Effector memory CD4-positive, alpha-beta T cell (primary cell): ENCODE data around the gene CCNDBP1.

Experiments
- DNase-seq, 3 donors: peaks; one replicate each; pipeline ENCODE4 v3.0.0-alpha.2; 2020
- H3K27ac ChIP-seq: 2 replicates; pipeline ENCODE4 v1.7.0; 2013; ENCODE audit warnings: mild to moderate bottlenecking, low read length, moderate library complexity; ENCODE audit not compliant: insufficient read depth, poor library complexity, severe bottlenecking
- H3K27me3 ChIP-seq: replicated peaks from 2 replicates; pipeline ENCODE4 v1.7.0; 2013; ENCODE audit warnings: mild to moderate bottlenecking, low read length; ENCODE audit not compliant: insufficient read depth, control insufficient read depth, poor library complexity, severe bottlenecking
- H3K36me3 ChIP-seq: 2 replicates; pipeline ENCODE4 v1.7.0; 2013; ENCODE audit warnings: mild to moderate bottlenecking, low read length, moderate library complexity; ENCODE audit not compliant: control insufficient read depth, insufficient read depth
- H3K4me1 ChIP-seq: 2 replicates; pipeline ENCODE4 v1.7.0; 2013; ENCODE audit warnings: low read length, mild to moderate bottlenecking; ENCODE audit not compliant: control insufficient read depth, insufficient read depth, poor library complexity, severe bottlenecking
- H3K4me3 ChIP-seq: 2 replicates; pipeline ENCODE4 v1.7.0; 2013; ENCODE audit warnings: low read length, low read depth, mild to moderate bottlenecking; ENCODE audit not compliant: insufficient read depth, poor library complexity, severe bottlenecking
- H3K9me3 ChIP-seq: 2 replicates; pipeline ENCODE4 v1.7.0; 2013; ENCODE audit warnings: mild to moderate bottlenecking, low read length, moderate library complexity; ENCODE audit not compliant: control insufficient read depth

The CCNDBP1 gene

DNA sequence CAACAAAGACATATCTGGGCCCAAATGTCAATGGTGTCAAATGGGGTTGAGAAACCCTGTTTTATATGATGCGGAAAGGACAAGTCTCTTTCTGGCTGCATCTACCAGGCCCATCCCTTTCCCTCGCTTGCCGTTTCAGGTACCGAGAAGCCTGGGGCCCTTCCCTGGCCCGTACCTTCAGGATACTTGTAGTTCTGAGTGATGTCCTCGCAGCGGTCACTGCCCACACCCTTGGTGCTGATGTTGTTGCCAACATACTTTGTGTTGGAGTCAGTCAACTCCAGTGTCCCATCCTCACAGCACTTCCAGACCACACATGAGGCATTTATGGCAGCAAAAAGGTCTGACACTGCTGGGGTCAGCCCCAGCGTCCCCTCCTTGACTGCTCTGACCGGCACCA lies 21.8 kb downstream of the CCNDBP1 start:
- H3K27ac ChIP-seq = no peak overlapping the region
- DNase-seq = no peak
- H3K36me3 ChIP-seq = no peaks in the 10 kb centered on the region
- no peak overlapping the region for H3K4me3 ChIP-seq
- H3K27me3 ChIP-seq = no peaks in the 10 kb centered on the region
- H3K4me1 ChIP-seq = no peaks in the 10 kb centered on the region
- H3K9me3 ChIP-seq = no peaks in the 10 kb centered on the region

DNA sequence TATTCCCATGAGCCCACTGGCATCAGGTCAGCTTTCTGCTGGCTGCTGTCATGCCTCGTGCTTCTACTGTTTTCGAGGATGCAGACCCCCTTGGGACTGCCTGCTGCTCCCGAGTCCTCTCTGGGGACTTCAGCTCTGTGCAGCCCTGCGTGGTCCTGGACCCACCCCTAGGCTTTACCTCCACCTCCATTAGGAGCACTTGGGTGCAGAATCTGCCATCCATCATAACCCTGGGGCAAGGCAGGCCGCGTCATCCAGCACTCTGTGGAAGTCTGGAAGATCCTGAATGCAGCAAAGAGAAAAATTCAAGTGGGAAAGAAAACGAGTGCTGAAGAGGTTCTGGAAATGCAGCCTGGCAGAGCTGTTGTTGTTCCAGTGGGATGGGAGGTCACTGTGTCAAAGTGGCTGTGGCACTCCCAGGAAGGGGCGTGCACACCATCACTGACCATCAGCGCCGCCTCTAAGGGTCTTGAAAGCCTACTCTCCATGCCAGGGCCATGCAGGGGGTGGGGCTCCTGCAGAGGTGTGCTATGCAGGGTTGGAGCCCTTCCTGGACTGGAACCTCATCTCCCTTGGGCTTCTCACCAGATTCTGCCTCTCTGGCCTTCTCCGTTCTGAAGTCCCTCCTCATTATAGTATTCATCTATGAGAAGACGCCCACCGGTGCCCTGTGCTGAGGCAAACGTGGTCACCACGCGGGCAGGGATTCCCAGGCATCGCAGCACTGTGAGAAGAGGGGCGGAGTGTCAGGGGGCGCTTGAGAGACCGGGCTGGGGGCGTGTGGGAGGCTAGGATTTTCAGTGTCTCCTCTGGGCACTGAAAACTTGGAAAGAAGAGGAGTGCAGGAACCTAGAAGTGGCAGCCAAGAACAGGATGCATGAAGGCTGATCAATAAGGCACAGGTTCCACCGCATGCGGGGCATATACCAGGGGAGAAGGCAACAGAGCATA lies 23.1 kb downstream of the CCNDBP1 start:
- H3K27me3 ChIP-seq = no peaks in the 10 kb centered on the region
- H3K4me1 ChIP-seq = no peaks in the 10 kb centered on the region
- no peaks in the 10 kb centered on the region for H3K36me3 ChIP-seq
- no peak for DNase-seq
- no peak overlapping the region for H3K27ac ChIP-seq
- no peak overlapping the region for H3K4me3 ChIP-seq
- H3K9me3 ChIP-seq = no peaks in the 10 kb centered on the region

DNA sequence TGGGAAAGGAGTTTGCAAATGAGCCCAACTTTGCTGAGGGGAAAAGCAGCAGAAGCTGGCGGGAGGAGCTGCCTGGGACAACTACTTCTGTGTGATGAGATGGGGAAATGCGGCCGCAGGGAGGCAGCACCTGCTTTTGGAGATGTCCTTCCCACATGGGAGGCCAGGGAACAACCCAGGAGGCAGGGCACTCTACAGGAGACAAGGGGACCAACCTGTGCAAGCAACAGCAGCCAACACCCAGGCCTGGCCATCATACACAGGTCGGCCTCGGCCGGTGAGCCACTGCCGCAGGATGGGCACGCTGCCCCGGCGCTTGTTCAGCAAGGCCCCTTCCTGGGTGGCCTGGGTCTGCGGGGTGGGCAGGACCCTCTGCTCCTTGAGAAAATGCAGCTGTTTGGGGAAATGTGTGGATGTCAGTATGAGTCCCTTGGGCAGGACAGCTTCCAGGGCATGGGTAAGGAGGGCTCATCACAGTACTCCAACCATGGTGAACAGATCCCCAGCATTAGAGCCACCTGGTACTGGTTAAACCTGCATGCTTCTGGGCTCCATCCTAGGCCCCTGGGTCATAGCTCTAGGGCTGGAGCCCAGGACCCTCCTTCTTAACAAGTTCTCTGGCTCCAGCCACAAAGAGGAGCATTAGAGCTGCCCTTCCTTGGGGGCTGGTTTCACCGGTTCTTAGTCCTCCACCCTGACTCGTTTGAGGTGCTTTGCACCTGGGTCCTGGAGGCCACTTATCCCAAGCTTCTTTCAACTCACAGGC lies 24.0 kb downstream of the CCNDBP1 start:
- H3K27me3 ChIP-seq = no peaks in the 10 kb centered on the region
- DNase-seq = no peak

DNA sequence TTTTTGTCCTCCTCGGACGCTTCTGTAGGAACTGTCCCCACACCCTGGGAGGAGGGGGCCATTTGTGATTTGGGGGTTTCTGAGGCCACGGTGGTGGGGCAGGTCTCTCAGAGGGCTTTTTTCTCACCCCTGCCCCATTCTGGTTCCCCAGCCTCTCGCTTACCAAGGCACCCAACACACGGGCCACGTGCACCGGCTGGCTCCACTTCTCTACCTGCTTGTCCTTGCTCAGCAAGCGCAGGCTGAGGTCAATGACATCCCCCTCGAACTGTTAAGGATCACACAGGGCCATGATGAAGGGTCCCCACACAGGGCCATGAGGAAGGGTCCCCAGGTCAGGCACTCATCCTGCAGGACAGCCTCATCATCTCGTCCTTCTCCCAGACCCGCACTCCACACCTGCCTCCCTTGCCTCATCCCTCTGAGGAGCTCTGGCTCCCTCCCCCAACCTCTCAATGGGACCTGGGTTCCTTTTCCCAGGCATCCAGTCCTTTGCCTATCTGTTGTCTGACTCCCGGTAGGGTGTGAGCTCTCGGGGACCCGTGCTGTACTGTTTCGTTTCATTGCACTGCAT lies 25.1 kb downstream of the CCNDBP1 start:
- no peaks in the 10 kb centered on the region for H3K36me3 ChIP-seq
- no peak for DNase-seq
- H3K9me3 ChIP-seq = no peaks in the 10 kb centered on the region
- no peak overlapping the region for H3K27ac ChIP-seq
- no peaks in the 10 kb centered on the region for H3K27me3 ChIP-seq
- H3K4me3 ChIP-seq = no peak overlapping the region
- H3K4me1 ChIP-seq = no peaks in the 10 kb centered on the region

More for the DNA sequence above, 24.0 kb downstream of the CCNDBP1 start:
- no peaks in the 10 kb centered on the region for H3K4me1 ChIP-seq
- H3K9me3 ChIP-seq = no peaks in the 10 kb centered on the region
- H3K36me3 ChIP-seq = no peaks in the 10 kb centered on the region
- H3K27ac ChIP-seq = no peak overlapping the region
- H3K4me3 ChIP-seq = no peak overlapping the region

DNA sequence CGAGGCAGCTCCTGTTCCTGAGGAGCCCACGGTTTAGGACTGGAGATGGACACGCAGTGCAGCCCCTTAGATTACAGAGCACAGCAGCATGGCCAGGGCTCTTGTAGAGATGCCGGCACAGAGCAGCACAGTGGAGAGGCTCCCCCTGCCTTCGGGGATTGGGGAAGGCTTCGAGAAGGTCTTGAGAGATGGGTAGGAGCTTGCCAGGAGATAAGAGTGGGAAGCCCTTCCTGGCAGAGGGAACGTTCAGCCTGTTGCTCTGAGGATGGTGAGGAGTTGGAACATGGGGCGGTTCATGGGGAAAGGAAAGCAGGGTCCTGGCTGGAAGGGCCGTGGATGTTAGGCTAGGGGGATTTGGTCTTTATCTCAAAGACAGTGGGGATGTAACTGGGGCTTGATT lies 25.6 kb downstream of the CCNDBP1 start:
- Histone ChIP-seq H3K36me3 (no peaks in the 10 kb centered on the region), H3K27me3 (no peaks in the 10 kb centered on the region), H3K4me3 (no peak overlapping the region), H3K27ac (no peak overlapping the region), H3K4me1 (no peaks in the 10 kb centered on the region), H3K9me3 (no peaks in the 10 kb centered on the region)
- no peak for DNase-seq

DNA sequence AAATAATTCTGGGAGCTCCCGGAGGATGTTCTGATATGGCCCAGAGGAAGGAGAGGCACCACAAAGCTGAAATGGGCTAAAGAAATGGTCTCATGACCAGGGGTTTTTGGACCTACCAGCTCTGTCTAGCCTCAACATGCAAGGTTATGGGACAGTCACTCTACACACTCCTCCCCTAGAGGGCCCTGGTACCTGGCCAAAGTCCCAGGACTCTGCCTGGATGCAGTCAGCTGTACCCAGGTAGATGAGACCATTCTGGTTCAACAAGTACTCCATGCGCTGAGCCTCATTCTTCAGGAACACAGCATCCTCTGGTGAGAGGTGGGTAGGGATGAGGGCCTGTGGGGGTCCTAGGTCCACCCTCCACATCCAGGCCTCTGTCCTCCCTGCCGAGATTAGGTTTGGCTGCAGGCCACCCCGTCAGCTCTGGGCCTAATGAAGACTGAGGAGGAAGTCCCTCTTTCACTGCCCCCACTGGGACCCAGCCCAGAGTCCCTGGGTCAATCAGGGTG lies 26.1 kb downstream of the CCNDBP1 start:
- no peak overlapping the region for H3K27ac ChIP-seq
- H3K27me3 ChIP-seq = no peaks in the 10 kb centered on the region
- no peak for DNase-seq

DNA sequence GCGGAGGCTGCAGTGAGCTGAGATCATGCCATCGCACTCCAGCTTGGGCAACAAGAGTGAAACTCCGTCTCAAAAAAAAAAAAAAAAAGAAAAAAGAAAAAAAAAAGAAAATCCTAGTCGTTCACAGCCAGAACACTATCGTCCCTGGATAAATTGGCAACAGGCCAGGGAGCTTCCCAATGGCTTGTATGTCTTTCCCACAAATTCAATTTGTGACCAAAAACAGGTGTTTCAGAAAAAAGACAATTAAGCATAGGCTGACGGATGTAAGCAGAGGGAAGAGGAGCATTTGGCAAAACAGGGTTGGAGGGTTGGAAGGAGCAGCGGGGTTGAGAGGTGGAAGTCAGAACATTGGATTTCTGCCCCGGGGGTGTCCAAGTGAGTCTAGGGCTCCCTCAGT lies 27.1 kb downstream of the CCNDBP1 start:
- Histone ChIP-seq H3K27me3 (no peaks in the 10 kb centered on the region), H3K4me3 (no peak overlapping the region), H3K27ac (no peak overlapping the region), H3K36me3 (no peaks in the 10 kb centered on the region), H3K9me3 (no peaks in the 10 kb centered on the region), H3K4me1 (no peaks in the 10 kb centered on the region)
- DNase-seq = no peak

More for the DNA sequence above, 26.1 kb downstream of the CCNDBP1 start:
- H3K4me1 ChIP-seq = no peaks in the 10 kb centered on the region
- H3K9me3 ChIP-seq = no peaks in the 10 kb centered on the region
- H3K36me3 ChIP-seq = no peaks in the 10 kb centered on the region
- no peak overlapping the region for H3K4me3 ChIP-seq

DNA sequence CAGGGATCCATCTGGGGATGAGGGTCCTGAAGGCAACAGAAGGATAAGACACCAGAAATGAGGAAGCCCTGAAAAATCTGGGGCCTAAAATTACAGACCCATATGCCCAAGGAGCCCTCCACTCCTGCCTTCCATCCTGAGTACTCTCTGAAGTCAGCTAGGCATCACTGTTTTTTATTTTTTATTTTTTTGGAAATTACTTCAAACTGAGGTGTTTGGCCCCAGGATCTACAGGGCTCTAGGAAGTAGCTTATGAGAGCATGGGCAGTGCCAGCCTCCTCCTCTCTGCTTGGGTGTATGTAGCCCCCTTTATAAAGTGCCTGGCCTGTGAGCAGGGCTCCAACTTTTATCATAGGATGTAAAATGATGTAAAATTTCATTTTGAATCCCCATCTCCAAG lies 27.7 kb downstream of the CCNDBP1 start:
- DNase-seq = no peak
- H3K4me3 ChIP-seq = no peak overlapping the region
- H3K4me1 ChIP-seq = no peaks in the 10 kb centered on the region
- no peaks in the 10 kb centered on the region for H3K36me3 ChIP-seq
- no peaks in the 10 kb centered on the region for H3K27me3 ChIP-seq
- no peak overlapping the region for H3K27ac ChIP-seq
- H3K9me3 ChIP-seq = no peaks in the 10 kb centered on the region

DNA sequence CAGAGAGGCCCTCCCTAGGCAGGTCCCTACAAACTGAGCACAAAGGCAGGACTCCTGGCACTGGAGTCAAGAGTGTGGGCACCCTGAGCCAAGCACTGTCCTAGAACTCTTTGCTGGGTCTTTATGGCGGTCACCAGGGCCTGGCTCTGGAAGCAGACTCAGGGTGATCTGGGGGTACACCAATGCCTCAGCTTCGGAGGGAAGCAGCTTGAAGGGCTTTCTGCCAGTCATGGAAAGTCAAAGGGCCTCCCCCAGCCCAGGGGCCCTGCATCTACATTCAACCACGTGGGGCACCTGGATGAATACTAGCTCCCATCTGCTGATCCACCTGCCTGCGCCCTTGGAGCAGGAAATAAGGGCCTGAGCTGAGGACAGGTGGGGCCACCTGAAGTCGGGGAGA lies 28.3 kb downstream of the CCNDBP1 start:
- H3K9me3 ChIP-seq = no peaks in the 10 kb centered on the region
- H3K4me3 ChIP-seq = no peak overlapping the region
- H3K4me1 ChIP-seq = no peaks in the 10 kb centered on the region
- no peaks in the 10 kb centered on the region for H3K36me3 ChIP-seq
- H3K27me3 ChIP-seq = no peaks in the 10 kb centered on the region
- no peak for DNase-seq
- H3K27ac ChIP-seq = no peak overlapping the region
